T-helper 2 cell treated with Interferon-gamma antibody and Interleukin-4, amounts not matched to agents 5 μg/mL and 100 μg/mL, for 36 hours (primary cell): Measurements from ENCODE around the gene DISC1.

ENCODE experiments used
- DNase-seq: peaks from one replicate; pipeline ENCODE4 v3.0.0; 2021; ENCODE audit warnings: low spot score
- H3K27ac Mint-ChIP-seq: one replicate; pipeline ENCODE4 v1.8.0; 2021; ENCODE audit warnings: mild to moderate bottlenecking, mixed read lengths
- H3K27me3 Mint-ChIP-seq: one replicate; pipeline ENCODE4 v1.8.0; 2021; ENCODE audit warnings: low read depth, mixed read lengths
- H3K36me3 Mint-ChIP-seq: one replicate; pipeline ENCODE4 v1.8.0; 2021; ENCODE audit warnings: low read depth, mixed read lengths
- H3K4me1 Mint-ChIP-seq: one replicate; pipeline ENCODE4 v1.8.0; 2021; ENCODE audit warnings: low read depth, mixed read lengths
- H3K4me3 Mint-ChIP-seq: one replicate; pipeline ENCODE4 v1.8.0; 2022; ENCODE audit warnings: mild to moderate bottlenecking, moderate library complexity, mixed read lengths
- H3K9me3 Mint-ChIP-seq: one replicate; pipeline ENCODE4 v1.8.0; 2021; ENCODE audit warnings: mixed read lengths

The DISC1 gene

GRCh38 chr1:231924180-231924579 lies 297.6 kb downstream of the DISC1 start:
- Mint-ChIP-seq H3K9me3 (no peaks in the 10 kb centered on the region), H3K27me3 (peaks cover 22% of the 10 kb centered on the region), H3K27ac (no peak overlapping the region), H3K4me3 (no peak overlapping the region), H3K4me1 (peaks cover 16% of the 10 kb centered on the region), H3K36me3 (no peaks in the 10 kb centered on the region)
- no peak for DNase-seq

- H3K9me3 Mint-ChIP-seq, result no peaks in the 10 kb centered on the region
- no peaks in the 10 kb centered on the region for H3K36me3 Mint-ChIP-seq
- H3K27ac Mint-ChIP-seq, result no peak overlapping the region
- no peak overlapping the region for H3K4me3 Mint-ChIP-seq
- peaks cover 6% of the 10 kb centered on the region for H3K4me1 Mint-ChIP-seq
- DNase-seq, result no peak
- H3K27me3 Mint-ChIP-seq, result peaks cover 31% of the 10 kb centered on the region
Observed at GRCh38 chr1:231925864-231926263, 299.3 kb downstream of the DISC1 start.

GRCh38 chr1:231926340-231926739 lies 299.8 kb downstream of the DISC1 start:
- Mint-ChIP-seq H3K4me1 (peaks cover 6% of the 10 kb centered on the region), H3K36me3 (no peaks in the 10 kb centered on the region), H3K27ac (no peak overlapping the region), H3K27me3 (peaks cover 28% of the 10 kb centered on the region), H3K9me3 (no peaks in the 10 kb centered on the region), H3K4me3 (no peak overlapping the region)
- no peak for DNase-seq

- H3K9me3 Mint-ChIP-seq, result no peaks in the 10 kb centered on the region
- DNase-seq, result no peak
- peaks cover 4% of the 10 kb centered on the region for H3K4me1 Mint-ChIP-seq
- no peak overlapping the region for H3K4me3 Mint-ChIP-seq
- no peak overlapping the region for H3K27ac Mint-ChIP-seq
- peaks cover 28% of the 10 kb centered on the region for H3K27me3 Mint-ChIP-seq
- no peaks in the 10 kb centered on the region for H3K36me3 Mint-ChIP-seq
Observed at GRCh38 chr1:231926933-231927332, 300.3 kb downstream of the DISC1 start.

- H3K4me1 Mint-ChIP-seq, result peaks cover 4% of the 10 kb centered on the region
- H3K9me3 Mint-ChIP-seq, result peaks cover 2% of the 10 kb centered on the region
- H3K4me3 Mint-ChIP-seq, result no peak overlapping the region
- H3K36me3 Mint-ChIP-seq, result no peaks in the 10 kb centered on the region
- no peak for DNase-seq
- peaks cover 28% of the 10 kb centered on the region for H3K27me3 Mint-ChIP-seq
- H3K27ac Mint-ChIP-seq, result no peak overlapping the region
Observed at GRCh38 chr1:231927431-231927830, 300.8 kb downstream of the DISC1 start.

GRCh38 chr1:231929311-231929710 lies 302.7 kb downstream of the DISC1 start:
- Mint-ChIP-seq H3K9me3 (peaks cover 7% of the 10 kb centered on the region), H3K27ac (no peak overlapping the region), H3K27me3 (peaks cover 25% of the 10 kb centered on the region), H3K4me3 (no peak overlapping the region), H3K36me3 (no peaks in the 10 kb centered on the region), H3K4me1 (peaks cover 4% of the 10 kb centered on the region)
- DNase-seq, result no peak

- Mint-ChIP-seq H3K27ac (no peak overlapping the region), H3K36me3 (no peaks in the 10 kb centered on the region), H3K4me3 (no peak overlapping the region), H3K4me1 (peaks cover 4% of the 10 kb centered on the region), H3K27me3 (peaks cover 25% of the 10 kb centered on the region), H3K9me3 (peaks cover 7% of the 10 kb centered on the region)
- DNase-seq, result no peak
Observed at GRCh38 chr1:231930257-231930947, 303.8 kb downstream of the DISC1 start.

- Mint-ChIP-seq H3K4me1 (peaks cover 4% of the 10 kb centered on the region), H3K27ac (no peak overlapping the region), H3K9me3 (peaks cover 7% of the 10 kb centered on the region), H3K36me3 (no peaks in the 10 kb centered on the region), H3K27me3 (peaks cover 25% of the 10 kb centered on the region), H3K4me3 (no peak overlapping the region)
- DNase-seq, result no peak
Observed at GRCh38 chr1:231931146-231931545, 304.6 kb downstream of the DISC1 start.

- peaks cover 25% of the 10 kb centered on the region for H3K27me3 Mint-ChIP-seq
- H3K9me3 Mint-ChIP-seq, result peaks cover 7% of the 10 kb centered on the region
- H3K4me1 Mint-ChIP-seq, result peaks cover 4% of the 10 kb centered on the region
- H3K27ac Mint-ChIP-seq, result no peak overlapping the region
- no peak for DNase-seq
- no peak overlapping the region for H3K4me3 Mint-ChIP-seq
- no peaks in the 10 kb centered on the region for H3K36me3 Mint-ChIP-seq
Observed at GRCh38 chr1:231931846-231932454, 305.4 kb downstream of the DISC1 start.

- H3K36me3 Mint-ChIP-seq, result no peaks in the 10 kb centered on the region
- H3K27ac Mint-ChIP-seq, result no peak overlapping the region
Observed at GRCh38 chr1:231933711-231934626, 307.4 kb downstream of the DISC1 start.

GRCh38 chr1:231934797-231935196 lies 308.2 kb downstream of the DISC1 start:
- DNase-seq, result no peak
- Mint-ChIP-seq H3K27me3 (peaks cover 9% of the 10 kb centered on the region), H3K27ac (no peak overlapping the region), H3K9me3 (peaks cover 7% of the 10 kb centered on the region), H3K4me3 (no peak overlapping the region), H3K4me1 (peaks cover 4% of the 10 kb centered on the region), H3K36me3 (no peaks in the 10 kb centered on the region)

More at GRCh38 chr1:231933711-231934626, 307.4 kb downstream of the DISC1 start:
- H3K9me3 Mint-ChIP-seq, result peaks cover 7% of the 10 kb centered on the region
- no peak for DNase-seq
- H3K27me3 Mint-ChIP-seq, result peaks cover 14% of the 10 kb centered on the region
- H3K4me3 Mint-ChIP-seq, result no peak overlapping the region
- H3K4me1 Mint-ChIP-seq, result peaks cover 4% of the 10 kb centered on the region

- Mint-ChIP-seq H3K4me1 (no peaks in the 10 kb centered on the region), H3K36me3 (no peaks in the 10 kb centered on the region), H3K27me3 (peaks cover 4% of the 10 kb centered on the region), H3K4me3 (no peak overlapping the region), H3K27ac (no peak overlapping the region), H3K9me3 (peaks cover 7% of the 10 kb centered on the region)
- no peak for DNase-seq
Observed at GRCh38 chr1:231935856-231936255, 309.3 kb downstream of the DISC1 start.

- H3K36me3 Mint-ChIP-seq, result no peaks in the 10 kb centered on the region
- no peaks in the 10 kb centered on the region for H3K4me1 Mint-ChIP-seq
- H3K27me3 Mint-ChIP-seq, result peaks cover 4% of the 10 kb centered on the region
Observed at GRCh38 chr1:231936983-231937775, 310.6 kb downstream of the DISC1 start.

More at GRCh38 chr1:231936983-231937775, 310.6 kb downstream of the DISC1 start:
- DNase-seq, result no peak
- H3K27ac Mint-ChIP-seq, result no peak overlapping the region
- peaks cover 7% of the 10 kb centered on the region for H3K9me3 Mint-ChIP-seq
- no peak overlapping the region for H3K4me3 Mint-ChIP-seq
